Esophagus (tissue), 2 donors: ENCODE data around the gene RPS29. TPM values are rescaled to one million over a fixed set of nuclear protein-coding genes. Genes with fewer than 3 reads are reported as not detected.

ENCODE experiments used
- H3K27ac ChIP-seq, 2 donors: one replicate each; pipeline ENCODE4 v1.5.1; 2013; ENCODE audit warnings: low read depth in 2 of 2, mild to moderate bottlenecking in 2 of 2, inconsistent platforms in 1 of 2, low read length in 1 of 2, moderate library complexity in 1 of 2
- H3K27me3 ChIP-seq, 2 donors: one replicate each; pipeline ENCODE4 v1.6.1; 2013; ENCODE audit warnings: low read length in 2 of 2, control low read depth in 1 of 2, mild to moderate bottlenecking in 1 of 2; ENCODE audit not compliant: insufficient read depth in 2 of 2, control insufficient read depth in 1 of 2
- H3K36me3 ChIP-seq, 2 donors: one replicate each; pipeline ENCODE4 v1.6.1; 2013; ENCODE audit warnings: low read length in 1 of 2; ENCODE audit not compliant: control insufficient read depth in 2 of 2, insufficient read depth in 2 of 2
- H3K4me1 ChIP-seq, 2 donors: one replicate each; pipeline ENCODE4 v1.6.1; 2013; ENCODE audit warnings: low read length in 1 of 2; ENCODE audit not compliant: control insufficient read depth in 2 of 2, insufficient read depth in 2 of 2
- H3K4me3 ChIP-seq, 2 donors: one replicate each; pipeline ENCODE4 v1.5.1; 2013; ENCODE audit warnings: low read length in 2 of 2, mild to moderate bottlenecking in 2 of 2, low read depth in 1 of 2, moderate library complexity in 1 of 2
- H3K9me3 ChIP-seq, 2 donors: one replicate each; pipeline ENCODE4 v1.6.1; 2013; ENCODE audit warnings: mild to moderate bottlenecking in 2 of 2, low read depth in 1 of 2, low read length in 1 of 2, moderate library complexity in 1 of 2; ENCODE audit not compliant: control insufficient read depth in 2 of 2, insufficient read depth in 1 of 2
- WGBS, 2 donors: extraction: QIAGEN DNeasy Blood & Tissue Kit; methylation state at CpG; one replicate each; pipeline ENCODE4 v1.1.7; 2013; 5-methylcytosine and 5-hydroxymethylcytosine counted together
- polyA plus RNA-seq, 2 donors: library from polyadenylated mRNA; stranded (reverse); fragments of 200-250 nt; gene quantifications; one replicate each; pipeline ENCODE4 v1.2.3, GENCODE V29; 2013
- donor health status: healthy with polysubstance abuse.
- donor health status: Bipolar disorder and iron deficiency.

The RPS29 gene
- polyA plus RNA-seq, 2 donors: 861 to 2,600 TPM

DNA sequence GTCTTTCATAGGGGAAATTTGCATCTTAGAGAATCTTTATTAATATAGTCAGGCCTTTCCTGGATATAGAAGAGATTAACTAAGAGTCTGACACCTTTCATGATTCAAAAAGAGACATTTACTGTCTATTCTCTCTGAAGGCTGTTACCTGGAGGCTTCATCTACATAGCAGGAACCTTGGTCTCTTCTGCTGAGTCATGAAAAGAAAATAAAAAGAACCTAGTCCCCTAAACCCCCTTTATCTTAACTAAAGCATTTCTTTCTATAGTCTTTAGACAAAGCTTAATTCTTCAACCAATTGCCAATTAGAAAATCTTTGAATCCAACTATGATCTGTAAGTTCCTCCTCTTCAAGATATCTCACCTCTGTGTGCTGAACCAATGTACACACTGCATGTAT lies 33.1 kb downstream of the RPS29 start:
- no peak overlapping the region for H3K4me3 ChIP-seq
- no peaks in the 10 kb centered on the region for H3K4me1 ChIP-seq
- no peaks in the 10 kb centered on the region for H3K27me3 ChIP-seq
- no peaks in the 10 kb centered on the region for H3K36me3 ChIP-seq
- no peaks in the 10 kb centered on the region for H3K9me3 ChIP-seq
- no peak overlapping the region for H3K27ac ChIP-seq

- H3K36me3 ChIP-seq: no peaks in the 10 kb centered on the region
- H3K27ac ChIP-seq: no peak overlapping the region
- no peak overlapping the region for H3K4me3 ChIP-seq
- no peaks in the 10 kb centered on the region for H3K4me1 ChIP-seq
- H3K27me3 ChIP-seq: no peaks in the 10 kb centered on the region
- 85 to 88% methylated on average over 2 of the region's 2 CpGs for WGBS, 2 donors
- H3K9me3 ChIP-seq: no peaks in the 10 kb centered on the region
Measured at GRCh38 chr14:49551569-49551968, 34.6 kb downstream of the RPS29 start.

- Histone ChIP-seq H3K27me3 (no peaks in the 10 kb centered on the region), H3K4me1 (no peaks in the 10 kb centered on the region), H3K27ac (no peak overlapping the region), H3K4me3 (no peak overlapping the region), H3K36me3 (no peaks in the 10 kb centered on the region), H3K9me3 (no peaks in the 10 kb centered on the region)
- WGBS, 2 donors: 54 to 56% methylated on average over 5 of the region's 5 CpGs
Measured at GRCh38 chr14:49550286-49551184, 35.6 kb downstream of the RPS29 start.

- Histone ChIP-seq H3K27ac (no peak overlapping the region), H3K9me3 (no peaks in the 10 kb centered on the region), H3K4me1 (no peaks in the 10 kb centered on the region), H3K36me3 (no peaks in the 10 kb centered on the region), H3K4me3 (no peak overlapping the region), H3K27me3 (no peaks in the 10 kb centered on the region)
- WGBS, 2 donors: 52 to 71% methylated on average over 4 of the region's 4 CpGs
Measured at GRCh38 chr14:49549881-49550280, 36.3 kb downstream of the RPS29 start.

DNA sequence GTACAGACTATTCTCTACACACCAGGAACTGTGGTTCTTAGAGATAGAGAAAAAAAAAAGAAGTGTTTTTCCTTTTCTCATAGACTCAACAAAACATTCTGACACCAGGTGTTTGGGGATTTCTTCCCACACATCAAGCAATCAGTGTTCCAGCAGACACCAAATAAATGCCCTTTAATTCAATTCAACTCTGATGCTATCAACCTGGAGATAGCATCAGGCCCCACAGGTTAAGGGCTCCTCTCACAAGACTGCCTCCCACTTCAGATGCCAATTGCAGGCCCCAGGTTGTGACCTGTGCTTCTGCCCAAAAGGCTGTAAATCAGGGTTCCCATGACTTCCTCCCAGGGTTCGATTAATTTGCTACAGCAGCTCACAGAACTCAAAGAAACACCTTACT lies 36.7 kb downstream of the RPS29 start:
- Histone ChIP-seq H3K4me3 (no peak overlapping the region), H3K27ac (no peak overlapping the region), H3K4me1 (no peaks in the 10 kb centered on the region), H3K36me3 (no peaks in the 10 kb centered on the region), H3K27me3 (no peaks in the 10 kb centered on the region), H3K9me3 (no peaks in the 10 kb centered on the region)
- WGBS, 2 donors: 65 to 77% methylated on average over 1 of the region's 1 CpG

- Histone ChIP-seq H3K36me3 (no peaks in the 10 kb centered on the region), H3K27me3 (no peaks in the 10 kb centered on the region), H3K4me1 (no peaks in the 10 kb centered on the region), H3K9me3 (no peaks in the 10 kb centered on the region), H3K4me3 (no peak overlapping the region), H3K27ac (no peak overlapping the region)
- WGBS, 2 donors: 54 to 59% methylated on average over 1 of the region's 1 CpG
Measured at GRCh38 chr14:49546766-49547165, 39.4 kb downstream of the RPS29 start.

GRCh38 chr14:49545716-49546115 lies 40.5 kb downstream of the RPS29 start:
- Histone ChIP-seq H3K9me3 (peaks cover 2 to 3% of the 10 kb centered on the region in 2 donors), H3K36me3 (no peaks in the 10 kb centered on the region), H3K4me1 (no peaks in the 10 kb centered on the region), H3K27ac (no peak overlapping the region), H3K27me3 (no peaks in the 10 kb centered on the region), H3K4me3 (no peak overlapping the region)
- 83 to 91% methylated on average over 3 of the region's 3 CpGs for WGBS, 2 donors

DNA sequence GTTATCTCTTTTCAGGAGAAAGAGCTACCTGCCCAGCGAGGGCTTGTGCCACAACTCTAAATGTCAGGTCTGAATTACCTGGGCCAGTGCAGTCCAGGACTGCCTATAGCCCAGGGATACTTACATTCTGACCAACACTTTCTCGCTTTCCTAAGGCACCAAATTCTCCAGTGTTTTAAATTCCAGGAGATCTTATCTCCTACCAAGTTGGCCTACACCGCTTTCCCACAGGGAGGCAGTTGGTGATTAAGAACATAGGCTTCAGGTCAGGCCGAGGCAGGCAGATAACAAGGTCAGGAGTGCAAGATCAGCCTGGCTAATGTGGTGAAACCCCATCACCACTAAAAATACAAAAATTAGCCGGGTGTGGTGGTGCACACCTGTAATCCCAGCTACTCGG lies 41.1 kb downstream of the RPS29 start:
- Histone ChIP-seq H3K36me3 (no peaks in the 10 kb centered on the region), H3K4me3 (no peak overlapping the region), H3K27me3 (no peaks in the 10 kb centered on the region), H3K9me3 (peaks cover 2 to 3% of the 10 kb centered on the region in 2 donors), H3K27ac (no peak overlapping the region), H3K4me1 (no peaks in the 10 kb centered on the region)
- WGBS, 2 donors: 88% methylated on average over 6 of the region's 6 CpGs

GRCh38 chr14:49541049-49541448 lies 45.1 kb downstream of the RPS29 start:
- Histone ChIP-seq H3K4me1 (no peaks in the 10 kb centered on the region), H3K4me3 (no peak overlapping the region), H3K27me3 (no peaks in the 10 kb centered on the region), H3K9me3 (peaks cover 2 to 3% of the 10 kb centered on the region in 2 donors), H3K36me3 (no peaks in the 10 kb centered on the region), H3K27ac (no peak overlapping the region)
- 87 to 89% methylated on average over 2 of the region's 2 CpGs for WGBS, 2 donors

DNA sequence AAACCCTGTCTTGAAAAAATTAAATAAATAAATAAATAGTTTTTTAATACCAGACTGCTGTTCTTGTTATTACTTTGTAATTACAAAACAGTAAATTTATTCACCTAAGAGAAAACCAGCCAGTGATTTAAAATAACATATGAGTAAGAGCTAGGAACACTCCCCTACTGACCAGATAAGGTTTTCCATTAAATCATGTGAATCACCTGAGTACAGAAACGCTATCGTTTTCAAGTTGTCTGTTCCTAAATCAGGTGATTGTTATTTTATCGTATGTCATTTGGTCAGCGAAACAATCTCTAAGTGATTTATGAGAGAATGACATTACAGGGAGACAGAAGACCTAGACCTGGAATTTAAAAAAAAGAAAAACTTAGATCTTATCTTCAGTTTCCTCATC lies 47.3 kb downstream of the RPS29 start:
- no peaks in the 10 kb centered on the region for H3K36me3 ChIP-seq
- H3K9me3 ChIP-seq: peaks cover 2 to 3% of the 10 kb centered on the region in 2 donors
- H3K4me1 ChIP-seq: no peaks in the 10 kb centered on the region
- no peak overlapping the region for H3K4me3 ChIP-seq
- no peaks in the 10 kb centered on the region for H3K27me3 ChIP-seq
- 85 to 92% methylated on average over 4 of the region's 4 CpGs for WGBS, 2 donors
- H3K27ac ChIP-seq: no peak overlapping the region
